NCI-H82 (cell line): ENCODE data around the gene DEPDC5.

Experiments used
- DNase-seq: peaks from one replicate; lab custom pipeline; 2025; lab: John Stamatoyannopoulos, UW

The DEPDC5 gene

GRCh38 chr22:31925056-31925455 lies 171.2 kb downstream of the DEPDC5 start:
- DNase-seq: no peak

GRCh38 chr22:31926024-31926423 lies 172.2 kb downstream of the DEPDC5 start:
- DNase-seq: no peak

GRCh38 chr22:31926969-31927368 lies 173.2 kb downstream of the DEPDC5 start:
- DNase-seq: peak; percentile 33

GRCh38 chr22:31927562-31927961 lies 173.7 kb downstream of the DEPDC5 start:
- DNase-seq: no peak

GRCh38 chr22:31929167-31929930 lies 175.5 kb downstream of the DEPDC5 start:
- DNase-seq: peak; percentile 33

GRCh38 chr22:31932863-31933262 lies 179.0 kb downstream of the DEPDC5 start:
- no peak for DNase-seq

GRCh38 chr22:31933406-31933805 lies 179.6 kb downstream of the DEPDC5 start:
- no peak for DNase-seq

- DNase-seq: no peak
These were observed 180.1 kb downstream of the DEPDC5 start for GRCh38 chr22:31933816-31934482.

GRCh38 chr22:31935961-31936635 lies 182.3 kb downstream of the DEPDC5 start:
- no peak for DNase-seq

GRCh38 chr22:31937341-31937740 lies 183.5 kb downstream of the DEPDC5 start:
- DNase-seq: no peak

- DNase-seq: no peak
These were observed 184.5 kb downstream of the DEPDC5 start for GRCh38 chr22:31938296-31938695.

GRCh38 chr22:31940506-31940905 lies 186.7 kb downstream of the DEPDC5 start:
- DNase-seq: no peak

- no peak for DNase-seq
These were observed 188.3 kb downstream of the DEPDC5 start for GRCh38 chr22:31942091-31942490.

- no peak for DNase-seq
These were observed 189.6 kb downstream of the DEPDC5 start for GRCh38 chr22:31943206-31943977.

GRCh38 chr22:31943978-31944699 lies 190.3 kb downstream of the DEPDC5 start, which contains the start of gene YWHAH:
Gene YWHAH (plus strand): TSS chr22:31944535. CDS start chr22:31944734, 199 bp downstream.
- DNase-seq: peak; percentile 95

GRCh38 chr22:31944700-31945442 lies 191.1 kb downstream of the DEPDC5 start:
- DNase-seq: peak; percentile 48

- DNase-seq: no peak
These were observed 191.6 kb downstream of the DEPDC5 start for GRCh38 chr22:31945443-31945855.

GRCh38 chr22:31945971-31946680 lies 192.3 kb downstream of the DEPDC5 start:
- DNase-seq: peak; percentile 27

- DNase-seq: no peak
These were observed 193.5 kb downstream of the DEPDC5 start for GRCh38 chr22:31947296-31947695.

- no peak for DNase-seq
These were observed 194.2 kb downstream of the DEPDC5 start for GRCh38 chr22:31948002-31948401.
